AG09319 (cell line): ENCODE results near the gene JAM3.

Experiments
- DNase-seq: peaks from one replicate; pipeline ENCODE4 v3.0.0-alpha.2; 2010; ENCODE audit warnings: low read depth; ENCODE audit errors: extremely low read depth
- TF ChIP-seq, protein P1 (sequence below): IDR thresholded peaks from 2 replicates; pipeline ENCODE4 v1.5.1; 2011; ENCODE audit warnings: low read depth, mild to moderate bottlenecking, inconsistent platforms, low read length, moderate library complexity

JAM3 gene

GRCh38 chr11:134200688-134201087 lies 131.8 kb downstream of the JAM3 start:
- no peak for DNase-seq
- TF ChIP-seq, protein P1, sequence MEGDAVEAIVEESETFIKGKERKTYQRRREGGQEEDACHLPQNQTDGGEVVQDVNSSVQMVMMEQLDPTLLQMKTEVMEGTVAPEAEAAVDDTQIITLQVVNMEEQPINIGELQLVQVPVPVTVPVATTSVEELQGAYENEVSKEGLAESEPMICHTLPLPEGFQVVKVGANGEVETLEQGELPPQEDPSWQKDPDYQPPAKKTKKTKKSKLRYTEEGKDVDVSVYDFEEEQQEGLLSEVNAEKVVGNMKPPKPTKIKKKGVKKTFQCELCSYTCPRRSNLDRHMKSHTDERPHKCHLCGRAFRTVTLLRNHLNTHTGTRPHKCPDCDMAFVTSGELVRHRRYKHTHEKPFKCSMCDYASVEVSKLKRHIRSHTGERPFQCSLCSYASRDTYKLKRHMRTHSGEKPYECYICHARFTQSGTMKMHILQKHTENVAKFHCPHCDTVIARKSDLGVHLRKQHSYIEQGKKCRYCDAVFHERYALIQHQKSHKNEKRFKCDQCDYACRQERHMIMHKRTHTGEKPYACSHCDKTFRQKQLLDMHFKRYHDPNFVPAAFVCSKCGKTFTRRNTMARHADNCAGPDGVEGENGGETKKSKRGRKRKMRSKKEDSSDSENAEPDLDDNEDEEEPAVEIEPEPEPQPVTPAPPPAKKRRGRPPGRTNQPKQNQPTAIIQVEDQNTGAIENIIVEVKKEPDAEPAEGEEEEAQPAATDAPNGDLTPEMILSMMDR: no peak
